SKM-1 (cell line): Measurements from ENCODE around the gene WTIP.
"Not testable (repeated sequence)": the region's sequence is repeated elsewhere in the genome, so short reads cannot be mapped to it uniquely, and the experiment has no call there.

ENCODE experiments used
- DNase-seq: peaks from one replicate; lab custom pipeline; 2025; ENCODE audit not compliant: unreplicated experiment; lab: John Stamatoyannopoulos, UW

WTIP gene

GRCh38 chr19:34502582-34503411, 21.2 kb downstream of the WTIP start:
- no peak for DNase-seq

GRCh38 chr19:34503531-34504272, 22.1 kb downstream of the WTIP start:
- DNase-seq = no peak

GRCh38 chr19:34504273-34504808, 22.8 kb downstream of the WTIP start:
- DNase-seq = no peak

DNA sequence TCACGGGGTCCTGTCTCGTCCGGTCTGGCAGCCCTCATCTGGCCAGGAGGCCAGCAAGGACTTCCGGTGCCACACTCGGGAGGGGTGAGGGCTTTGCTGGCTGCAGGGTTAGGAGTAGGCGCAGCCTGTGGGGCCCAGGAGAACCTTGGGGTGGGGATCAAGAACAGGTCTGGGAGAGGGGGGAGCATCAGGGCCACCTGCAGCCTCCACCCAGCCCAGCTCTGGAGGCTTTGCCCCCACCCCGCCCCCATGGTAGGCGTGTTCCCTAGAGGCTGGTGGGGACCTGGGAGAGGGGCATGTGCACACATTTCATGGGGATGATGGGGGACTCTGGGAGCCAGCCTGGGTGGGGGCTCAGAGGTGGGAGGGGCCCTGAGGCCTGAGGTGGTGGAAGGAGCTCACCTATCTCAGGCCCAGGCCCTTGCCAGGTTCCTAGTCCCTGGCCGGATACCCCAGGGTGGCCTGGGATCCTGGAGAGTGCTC, 23.3 kb downstream of the WTIP start:
- no peak for DNase-seq

DNA sequence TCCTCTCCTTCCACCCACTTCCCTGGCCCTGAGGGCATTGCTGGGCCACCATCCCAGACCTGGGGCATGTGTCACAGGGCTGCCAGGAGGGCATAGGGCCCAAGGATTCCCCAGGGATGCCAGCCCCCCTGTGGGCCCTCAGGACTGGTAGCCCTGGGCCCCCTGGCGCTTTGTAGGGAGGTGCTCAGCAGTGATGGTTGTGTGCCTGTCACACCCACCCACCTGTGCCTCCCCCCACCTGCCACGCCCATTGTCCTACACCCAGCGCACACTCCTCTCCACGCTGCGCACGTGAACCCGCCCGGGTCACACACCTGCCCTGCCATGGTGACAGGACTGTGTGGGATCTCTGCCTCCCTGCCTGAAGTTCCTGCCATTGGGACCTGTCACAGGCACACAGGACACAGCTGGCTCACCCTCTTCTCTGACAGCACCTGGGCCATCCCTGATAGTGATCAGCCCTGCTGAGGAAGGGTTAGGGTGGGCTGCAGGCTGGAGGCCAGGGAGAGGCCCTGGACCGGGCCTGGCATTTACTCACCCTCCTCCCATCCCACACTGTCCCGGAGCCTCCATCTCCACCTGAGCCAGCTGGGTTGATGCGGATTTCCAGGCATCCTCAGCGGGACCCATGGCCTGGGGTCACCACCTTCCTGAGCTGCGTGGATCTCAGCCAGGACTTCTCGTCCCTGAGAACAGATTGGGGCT, 23.9 kb downstream of the WTIP start:
- no peak for DNase-seq

GRCh38 chr19:34506026-34506370, 24.4 kb downstream of the WTIP start:
- no peak for DNase-seq

DNA sequence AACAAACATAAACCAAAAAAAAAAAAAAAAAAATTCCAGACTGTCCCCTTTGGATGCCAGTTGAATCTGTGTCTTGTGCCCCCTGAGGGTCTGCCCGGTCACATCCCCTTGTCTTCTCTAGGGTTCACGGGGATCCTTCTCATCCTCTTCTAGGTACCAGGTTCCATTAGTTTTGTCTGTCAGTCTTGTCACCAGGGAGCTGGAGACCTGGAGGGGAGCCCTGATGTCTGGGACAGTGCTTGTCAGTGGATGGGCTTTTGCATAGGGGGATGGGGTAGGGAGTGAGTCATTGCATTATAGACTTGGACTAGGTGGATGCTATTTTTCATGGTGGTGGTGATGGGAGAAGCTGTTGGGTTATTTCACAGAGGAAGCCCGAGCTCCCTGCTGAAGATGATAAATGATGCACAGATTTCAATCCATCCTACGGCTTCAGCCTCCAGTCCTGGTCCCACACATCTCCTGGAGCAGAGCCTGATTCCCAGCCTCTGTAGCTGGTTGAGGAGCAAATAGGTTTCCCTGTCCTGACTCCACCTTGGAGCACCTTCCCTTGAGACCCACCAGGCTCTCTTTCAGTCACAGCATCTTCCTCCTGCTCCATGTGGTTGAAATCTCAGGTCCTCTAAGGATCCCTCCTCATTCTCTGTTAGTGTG, 26.0 kb downstream of the WTIP start:
- no peak for DNase-seq

GRCh38 chr19:34508540-34508939, 27.0 kb downstream of the WTIP start:
- no peak for DNase-seq

GRCh38 chr19:34510904-34511303, 29.3 kb downstream of the WTIP start:
- not testable (repeated sequence) for DNase-seq

- DNase-seq = no peak
Observed at GRCh38 chr19:34512254-34512822, 30.8 kb downstream of the WTIP start.

DNA sequence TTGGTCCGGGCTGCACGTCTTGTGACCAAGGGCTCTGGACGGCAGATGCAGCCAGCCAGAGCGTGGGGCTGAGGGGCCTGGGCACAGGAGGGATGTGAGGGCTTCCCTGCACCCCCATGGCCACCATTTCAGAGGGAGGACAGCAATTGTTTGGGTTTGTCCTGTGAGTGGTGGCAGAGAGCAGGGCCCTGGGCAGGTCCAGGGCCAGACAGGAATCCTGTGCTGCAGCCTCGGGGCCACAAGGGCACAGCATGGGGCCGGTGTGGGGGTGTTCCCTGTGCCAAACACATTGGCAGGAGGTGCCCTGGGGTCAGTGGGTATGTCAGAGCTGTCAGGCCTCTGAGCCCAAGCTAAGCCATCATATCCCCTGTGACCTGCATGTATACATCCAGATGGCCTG, 32.2 kb downstream of the WTIP start:
- DNase-seq = no peak

DNA sequence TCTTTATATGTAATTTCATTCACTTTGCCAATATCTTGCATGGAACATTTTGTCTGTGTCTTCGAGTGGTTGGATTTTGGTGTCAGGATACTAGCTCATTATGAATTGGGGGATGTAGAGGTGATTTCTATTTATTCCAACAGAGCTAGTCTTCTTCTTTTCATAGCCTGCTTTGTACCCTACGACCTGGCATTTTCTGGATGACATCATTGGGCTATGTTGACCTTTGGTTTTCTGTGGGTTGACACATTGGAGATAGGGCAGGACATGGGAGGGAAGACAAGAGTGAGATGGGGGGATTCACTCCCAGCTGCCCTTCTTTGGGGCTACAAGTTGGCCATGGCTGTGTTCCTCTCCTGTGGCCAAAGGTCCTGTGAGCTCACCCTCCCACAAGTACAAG, 38.0 kb downstream of the WTIP start:
- no peak for DNase-seq

- DNase-seq = no peak
Observed at GRCh38 chr19:34523408-34523807, 41.9 kb downstream of the WTIP start.

DNA sequence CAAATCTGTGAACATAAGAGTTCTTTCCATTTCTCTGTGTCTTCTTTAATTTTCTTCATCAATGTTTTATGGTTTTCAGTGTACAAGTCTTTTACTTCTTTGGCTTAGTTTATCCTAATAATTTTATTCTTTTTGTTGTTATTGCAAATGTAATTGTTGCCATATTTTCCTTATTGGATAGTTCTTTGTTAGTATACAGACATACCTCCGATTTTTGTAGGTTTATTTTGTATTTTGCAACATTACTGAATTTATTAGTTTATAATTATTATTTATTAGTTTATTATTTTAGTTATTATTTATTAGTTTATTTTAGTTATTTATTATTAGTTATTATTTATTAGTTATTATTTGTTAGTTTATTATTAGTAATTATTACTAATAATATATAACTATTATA, 43.4 kb downstream of the WTIP start:
- no peak for DNase-seq

DNA sequence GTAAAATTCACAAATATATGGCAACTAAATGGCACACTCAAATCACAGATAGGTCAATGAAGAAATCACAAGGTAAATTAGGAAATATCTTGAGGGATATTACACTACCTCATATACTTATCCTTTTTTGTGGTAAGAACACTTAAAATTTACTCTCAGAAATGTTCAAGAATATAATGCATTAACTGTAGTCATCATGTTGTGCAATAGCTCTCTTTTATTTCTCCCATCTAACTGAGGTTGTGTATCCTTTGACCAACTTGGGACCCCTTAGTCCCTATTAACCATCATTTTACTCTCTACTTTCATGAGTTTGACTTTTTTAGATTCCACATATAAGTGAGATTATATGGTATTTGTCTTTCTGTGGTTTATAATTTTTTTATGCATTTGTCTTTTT, 52.6 kb downstream of the WTIP start:
- DNase-seq = no peak

- no peak for DNase-seq
Observed at GRCh38 chr19:34539396-34539795, 57.8 kb downstream of the WTIP start.

DNA sequence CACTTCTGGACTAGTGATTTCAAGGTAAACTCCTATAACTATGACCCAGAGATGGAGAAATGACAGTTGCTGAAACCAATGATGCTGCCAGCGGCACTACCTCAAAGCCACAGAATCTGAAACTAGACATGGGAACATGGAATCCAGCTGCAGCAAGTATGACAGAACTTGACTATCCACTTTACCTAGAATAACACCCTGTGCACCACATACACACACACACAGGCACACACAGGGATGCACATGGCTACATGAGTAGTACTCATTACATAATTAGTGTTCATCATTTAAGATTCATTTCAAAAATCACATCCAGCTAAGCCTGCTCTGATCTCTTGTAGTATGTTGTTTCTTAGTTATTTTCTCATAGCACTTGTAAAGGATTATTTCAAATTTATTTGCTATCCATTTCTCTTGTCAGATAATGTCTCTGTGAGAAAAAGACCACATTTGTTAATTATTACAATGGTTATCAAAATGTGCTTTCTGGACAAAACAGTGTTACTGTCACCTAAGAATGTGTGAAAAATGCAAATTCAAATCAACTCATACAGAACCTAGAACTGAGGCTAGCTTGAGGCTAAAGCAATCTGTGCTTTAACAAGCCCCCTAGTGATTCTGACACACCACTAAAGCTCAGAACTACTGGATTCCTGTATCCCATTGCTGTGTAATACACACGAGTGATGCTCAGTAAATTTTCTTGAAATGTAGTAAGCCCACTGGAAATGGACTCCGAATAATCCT, 59.4 kb downstream of the WTIP start:
- DNase-seq = no peak

- DNase-seq = no peak
Observed at GRCh38 chr19:34549833-34550232, 68.3 kb downstream of the WTIP start.

- DNase-seq = no peak
Observed at GRCh38 chr19:34555447-34555846, 73.9 kb downstream of the WTIP start.

DNA sequence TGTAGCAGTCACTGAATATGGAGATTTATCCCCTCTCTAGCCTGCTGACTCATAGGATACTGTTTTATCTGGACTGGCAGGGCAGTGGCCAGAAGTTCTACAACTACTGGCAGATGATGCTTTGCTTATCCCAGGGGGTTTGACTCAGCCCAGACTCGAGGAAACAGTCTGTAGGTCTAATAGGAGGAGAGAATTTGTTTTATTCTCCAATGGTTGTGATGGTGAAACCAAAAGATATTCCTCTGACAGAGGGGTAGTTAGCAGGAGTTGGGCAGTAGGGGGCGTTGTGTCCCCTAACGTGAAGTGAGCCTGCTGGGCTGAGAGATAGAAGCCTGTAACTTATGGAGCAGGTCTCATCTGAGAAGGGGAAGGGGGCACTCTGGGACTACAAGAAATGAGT, 74.9 kb downstream of the WTIP start:
- no peak for DNase-seq
